Cerebellar nuclear complex (tissue), 1 donor: Measurements from ENCODE around the gene TMEM225B.
A peak's percentile ranks its signal among the peaks of the same experiment; 100 is the strongest.
"Not testable (repeated sequence)": the region's sequence is repeated elsewhere in the genome, so short reads cannot be mapped to it uniquely, and the experiment has no call there.

Experiments used
- DNase-seq, 2 experiments: peaks; one replicate each; lab custom pipeline; 2025; lab: John Stamatoyannopoulos, UW

The TMEM225B gene

GRCh38 chr7:99579281-99579955 is 18.6 kb upstream of the TMEM225B start:
- DNase-seq = no peak

- DNase-seq = peak in 1 of 2 experiments; percentile 15
Observed at GRCh38 chr7:99579956-99580777, 17.9 kb upstream of the TMEM225B start.

- DNase-seq = not testable (repeated sequence)
Observed at GRCh38 chr7:99580778-99581332, 17.2 kb upstream of the TMEM225B start.

GRCh38 chr7:99588868-99589267 is 9.2 kb upstream of the TMEM225B start:
- DNase-seq = no peak

- no peak for DNase-seq
Observed at GRCh38 chr7:99594948-99595745, 2.9 kb upstream of the TMEM225B start.

GRCh38 chr7:99596408-99596955 is 1.6 kb upstream of the TMEM225B start:
- DNase-seq = no peak

- no peak for DNase-seq
Observed at GRCh38 chr7:99599836-99600235, 1.8 kb downstream of the TMEM225B start.

GRCh38 chr7:99601656-99602310 is 3.7 kb downstream of the TMEM225B start:
- no peak for DNase-seq

GRCh38 chr7:99605527-99605926 is 7.5 kb downstream of the TMEM225B start:
- no peak for DNase-seq

GRCh38 chr7:99606531-99606930 is 8.5 kb downstream of the TMEM225B start:
- DNase-seq = no peak

- DNase-seq = no peak
Observed at GRCh38 chr7:99607548-99607947, 9.5 kb downstream of the TMEM225B start.

- DNase-seq = no peak
Observed at GRCh38 chr7:99614495-99614894, 16.4 kb downstream of the TMEM225B start.

- no peak for DNase-seq
Observed at GRCh38 chr7:99615989-99616358, 17.9 kb downstream of the TMEM225B start.

GRCh38 chr7:99616359-99617191 is 18.5 kb downstream of the TMEM225B start, which contains the start of gene ZSCAN25:
TSS of gene ZSCAN25 (plus strand) at chr7:99616946. CDS start at chr7:99619607, 2,661 bp downstream.
- peak; percentile 35 to 59 for DNase-seq

- DNase-seq = no peak
Observed at GRCh38 chr7:99617192-99617781, 19.2 kb downstream of the TMEM225B start.

GRCh38 chr7:99618726-99619125 is 20.7 kb downstream of the TMEM225B start:
- no peak for DNase-seq

- DNase-seq = no peak
Observed at GRCh38 chr7:99619571-99620130, 21.6 kb downstream of the TMEM225B start.

- no peak for DNase-seq
Observed at GRCh38 chr7:99621271-99621670, 23.2 kb downstream of the TMEM225B start.

- no peak for DNase-seq
Observed at GRCh38 chr7:99622596-99622995, 24.5 kb downstream of the TMEM225B start.
